ENCODE results near the gene CAB39L.

CAB39L gene

GRCh38 chr13:49441846-49442245, 2.0 kb downstream of the CAB39L start:
- no peak for DNase-seq (ENCODE audit: low read depth in 2 of 2)

GRCh38 chr13:49441312-49441711, 2.6 kb downstream of the CAB39L start:
- no peak for DNase-seq (ENCODE audit: low read depth in 2 of 2)

GRCh38 chr13:49439609-49440008, 4.3 kb downstream of the CAB39L start:
- DNase-seq (ENCODE audit: low read depth in 2 of 2): no peak

GRCh38 chr13:49437705-49438104, 6.2 kb downstream of the CAB39L start:
- DNase-seq (ENCODE audit: low read depth in 2 of 2): no peak

GRCh38 chr13:49436890-49437289, 7.0 kb downstream of the CAB39L start:
- DNase-seq (ENCODE audit: low read depth in 2 of 2): no peak

GRCh38 chr13:49435992-49436391, 7.9 kb downstream of the CAB39L start:
- no peak for DNase-seq (ENCODE audit: low read depth in 2 of 2)

GRCh38 chr13:49429121-49429520, 14.7 kb downstream of the CAB39L start:
- DNase-seq (ENCODE audit: low read depth in 2 of 2): no peak

GRCh38 chr13:49428041-49428763, 15.7 kb downstream of the CAB39L start:
- DNase-seq (ENCODE audit: low read depth in 2 of 2): no peak

GRCh38 chr13:49424011-49424560, 19.8 kb downstream of the CAB39L start:
- no peak for DNase-seq (ENCODE audit: low read depth in 2 of 2)

GRCh38 chr13:49421391-49421790, 22.5 kb downstream of the CAB39L start:
- DNase-seq (ENCODE audit: low read depth in 2 of 2): no peak

- no peak for DNase-seq (ENCODE audit: low read depth in 2 of 2)
Observed at GRCh38 chr13:49419276-49419675, 24.6 kb downstream of the CAB39L start.

GRCh38 chr13:49418206-49418605, 25.7 kb downstream of the CAB39L start:
- no peak for DNase-seq (ENCODE audit: low read depth in 2 of 2)

- no peak for DNase-seq (ENCODE audit: low read depth in 2 of 2)
Observed at GRCh38 chr13:49417161-49417560, 26.7 kb downstream of the CAB39L start.

- no peak for DNase-seq (ENCODE audit: low read depth in 2 of 2)
Observed at GRCh38 chr13:49412749-49413148, 31.1 kb downstream of the CAB39L start.

GRCh38 chr13:49411353-49411752, 32.5 kb downstream of the CAB39L start:
- no peak for DNase-seq (ENCODE audit: low read depth in 2 of 2)

GRCh38 chr13:49410477-49410876, 33.4 kb downstream of the CAB39L start:
- no peak for DNase-seq (ENCODE audit: low read depth in 2 of 2)

- no peak for DNase-seq (ENCODE audit: low read depth in 2 of 2)
Observed at GRCh38 chr13:49410006-49410405, 33.9 kb downstream of the CAB39L start.

- no peak for DNase-seq (ENCODE audit: low read depth in 2 of 2)
Observed at GRCh38 chr13:49409008-49409407, 34.9 kb downstream of the CAB39L start.

- no peak for DNase-seq (ENCODE audit: low read depth in 2 of 2)
Observed at GRCh38 chr13:49407936-49408335, 35.9 kb downstream of the CAB39L start.

- DNase-seq (ENCODE audit: low read depth in 2 of 2): no peak
Observed at GRCh38 chr13:49407068-49407467, 36.8 kb downstream of the CAB39L start.

- DNase-seq (ENCODE audit: low read depth in 2 of 2): no peak
Observed at GRCh38 chr13:49404703-49405020, 39.2 kb downstream of the CAB39L start.

- DNase-seq (ENCODE audit: low read depth in 2 of 2): no peak
Observed at GRCh38 chr13:49403996-49404702, 39.7 kb downstream of the CAB39L start.
